SK-N-SH (cell line): ENCODE data around the gene ENDOV. TPM values are rescaled to one million over a fixed set of nuclear protein-coding genes. Genes with fewer than 3 reads are reported as not detected.

ENCODE experiments used
- CHD2 ChIP-seq: fragments of 150-350 bp; IDR thresholded peaks from 2 replicates; pipeline ENCODE4 v1.6.1; 2018; ENCODE audit warnings: low read length; ENCODE audit not compliant: partially characterized antibody
- ELF1 ChIP-seq: IDR thresholded peaks from 2 replicates; pipeline ENCODE4 v1.4.0; 2012
- EP300 ChIP-seq, 2 experiments: IDR thresholded peaks; 2 replicates each; pipeline versions ENCODE4 v1.4.0 to v1.6.1; 2012; ENCODE audit warnings: borderline replicate concordance in 1 of 2, low read depth in 1 of 2, low read length in 1 of 2
- FOXM1 ChIP-seq: IDR thresholded peaks from 2 replicates; pipeline ENCODE4 v1.4.0; 2012; ENCODE audit warnings: low read depth, mild to moderate bottlenecking
- GABPA ChIP-seq: IDR thresholded peaks from 2 replicates; pipeline ENCODE4 v1.4.0; 2012; ENCODE audit warnings: low read depth, mild to moderate bottlenecking
- GATA2 ChIP-seq: sonication (generic); formaldehyde crosslinking; IDR thresholded peaks from 2 replicates; pipeline ENCODE4 v1.5.0; 2020; ENCODE audit warnings: mild to moderate bottlenecking, missing genetic modification reagents
- JUND ChIP-seq: IDR thresholded peaks from 2 replicates; pipeline ENCODE4 v1.4.0; 2012
- NFIC ChIP-seq: IDR thresholded peaks from 2 replicates; pipeline ENCODE4 v1.4.0; 2012; ENCODE audit warnings: borderline replicate concordance
- POLR2AphosphoS5 ChIP-seq: IDR thresholded peaks from 2 replicates; pipeline ENCODE4 v1.6.1; 2012; ENCODE audit warnings: low read depth, low read length
- RAD21 ChIP-seq: IDR thresholded peaks from 2 replicates; pipeline ENCODE4 v1.6.1; 2012; ENCODE audit warnings: mild to moderate bottlenecking, low read length
- RXRA ChIP-seq: IDR thresholded peaks from 2 replicates; pipeline ENCODE4 v1.4.0; 2012; ENCODE audit warnings: low read depth, mild to moderate bottlenecking, borderline replicate concordance
- SIN3A ChIP-seq: IDR thresholded peaks from 2 replicates; pipeline ENCODE4 v1.6.1; 2012; ENCODE audit warnings: low read depth, mild to moderate bottlenecking, low read length, moderate library complexity, borderline replicate concordance
- SMC3 ChIP-seq: IDR thresholded peaks from 2 replicates; pipeline ENCODE4 v1.6.1; 2012; ENCODE audit warnings: low read depth, low read length, improper control_type of control experiment
- polyA plus RNA-seq, 3 experiments: library from polyadenylated mRNA; depleted of rRNA; stranded (reverse); fragments of >200 nt; gene quantifications; 2 replicates each; pipeline ENCODE4 v1.2.3, GENCODE V29; 2012
- TF ChIP-seq, protein P1 (sequence below): fragments of 200-600 bp; sonication (generic); IDR thresholded peaks from 2 replicates; pipeline ENCODE4 v1.6.1; 2017; ENCODE audit warnings: antibody characterized with exemption, mild to moderate bottlenecking, moderate library complexity
- TF ChIP-seq, protein P2 (sequence below): IDR thresholded peaks from 2 replicates; pipeline ENCODE4 v1.6.1; 2012; ENCODE audit warnings: mild to moderate bottlenecking, low read depth, low read length, moderate library complexity
- TF ChIP-seq, protein P3 (sequence below): IDR thresholded peaks from 2 replicates; pipeline ENCODE4; 2012
- TF ChIP-seq, protein P4 (sequence below): IDR thresholded peaks from 2 replicates; pipeline ENCODE4 v1.4.0; 2012; ENCODE audit warnings: low read depth

The ENDOV gene
- polyA plus RNA-seq, 1 of the 3 experiments (the other 2 are of a cell fraction) = 83.6 TPM

DNA sequence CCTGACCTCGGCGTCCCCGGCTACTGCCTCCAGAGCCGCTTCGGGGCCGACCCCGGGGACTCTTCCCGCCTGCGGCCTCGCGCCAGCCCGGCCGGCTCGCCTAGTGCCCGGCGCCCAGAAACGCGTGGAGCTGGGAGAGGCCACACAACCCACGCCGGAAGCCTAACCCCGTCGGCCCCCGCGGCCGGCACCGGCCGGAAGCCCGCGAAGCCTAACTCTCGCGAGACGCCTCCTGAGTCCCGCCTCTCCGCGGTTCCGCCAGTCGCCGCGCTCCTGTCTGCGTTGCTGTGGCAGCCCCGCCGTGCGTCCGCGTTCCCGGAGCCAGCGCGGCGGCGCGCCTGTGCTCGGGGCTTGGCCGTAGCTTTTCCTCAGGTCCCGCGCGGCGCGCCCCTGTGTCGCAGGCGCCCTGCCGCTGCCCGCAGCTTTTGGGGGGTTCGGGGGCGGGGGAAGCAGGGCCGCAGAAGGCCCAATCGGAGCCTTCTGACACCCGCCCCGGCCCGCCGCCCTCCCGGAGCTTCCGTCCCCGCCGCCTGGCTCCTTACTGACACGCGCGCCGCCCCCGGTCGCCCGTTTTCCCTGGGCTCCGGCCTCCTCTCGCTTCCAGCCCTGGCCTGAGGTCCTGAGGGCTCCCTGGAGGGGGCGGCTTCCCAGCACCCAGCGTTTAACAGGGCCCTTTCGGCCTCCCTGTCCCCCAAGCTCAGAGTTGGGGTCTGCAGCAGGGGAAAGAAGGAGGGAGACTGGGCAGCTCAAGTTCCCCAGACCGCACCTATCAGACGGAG lies 39.8 kb downstream of the ENDOV start (continued):
- TF ChIP-seq GATA2 (CRISPR knock-in tag) (no peak), CHD2 (peak; percentile 100), SIN3A (peak; percentile 96; the same call in 1 of the 2 replicates), EP300 (IDR thresholded peaks at IDR 0.05; ENCODE audit: borderline replicate concordance in 1 of 2, low read depth in 1 of 2, low read length in 1 of 2) (no peak), SMC3 (no peak), NFIC (no peak), RXRA (no peak), GABPA (peak; percentile 88), RAD21 (no peak), ELF1 (peak; percentile 79), POLR2AphosphoS5 (peak; percentile 91), JUND (no peak), FOXM1 (no peak)
- TF ChIP-seq, protein P1, sequence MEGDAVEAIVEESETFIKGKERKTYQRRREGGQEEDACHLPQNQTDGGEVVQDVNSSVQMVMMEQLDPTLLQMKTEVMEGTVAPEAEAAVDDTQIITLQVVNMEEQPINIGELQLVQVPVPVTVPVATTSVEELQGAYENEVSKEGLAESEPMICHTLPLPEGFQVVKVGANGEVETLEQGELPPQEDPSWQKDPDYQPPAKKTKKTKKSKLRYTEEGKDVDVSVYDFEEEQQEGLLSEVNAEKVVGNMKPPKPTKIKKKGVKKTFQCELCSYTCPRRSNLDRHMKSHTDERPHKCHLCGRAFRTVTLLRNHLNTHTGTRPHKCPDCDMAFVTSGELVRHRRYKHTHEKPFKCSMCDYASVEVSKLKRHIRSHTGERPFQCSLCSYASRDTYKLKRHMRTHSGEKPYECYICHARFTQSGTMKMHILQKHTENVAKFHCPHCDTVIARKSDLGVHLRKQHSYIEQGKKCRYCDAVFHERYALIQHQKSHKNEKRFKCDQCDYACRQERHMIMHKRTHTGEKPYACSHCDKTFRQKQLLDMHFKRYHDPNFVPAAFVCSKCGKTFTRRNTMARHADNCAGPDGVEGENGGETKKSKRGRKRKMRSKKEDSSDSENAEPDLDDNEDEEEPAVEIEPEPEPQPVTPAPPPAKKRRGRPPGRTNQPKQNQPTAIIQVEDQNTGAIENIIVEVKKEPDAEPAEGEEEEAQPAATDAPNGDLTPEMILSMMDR = no peak; the same call in 1 of the 2 replicates
- TF ChIP-seq, protein P2, sequence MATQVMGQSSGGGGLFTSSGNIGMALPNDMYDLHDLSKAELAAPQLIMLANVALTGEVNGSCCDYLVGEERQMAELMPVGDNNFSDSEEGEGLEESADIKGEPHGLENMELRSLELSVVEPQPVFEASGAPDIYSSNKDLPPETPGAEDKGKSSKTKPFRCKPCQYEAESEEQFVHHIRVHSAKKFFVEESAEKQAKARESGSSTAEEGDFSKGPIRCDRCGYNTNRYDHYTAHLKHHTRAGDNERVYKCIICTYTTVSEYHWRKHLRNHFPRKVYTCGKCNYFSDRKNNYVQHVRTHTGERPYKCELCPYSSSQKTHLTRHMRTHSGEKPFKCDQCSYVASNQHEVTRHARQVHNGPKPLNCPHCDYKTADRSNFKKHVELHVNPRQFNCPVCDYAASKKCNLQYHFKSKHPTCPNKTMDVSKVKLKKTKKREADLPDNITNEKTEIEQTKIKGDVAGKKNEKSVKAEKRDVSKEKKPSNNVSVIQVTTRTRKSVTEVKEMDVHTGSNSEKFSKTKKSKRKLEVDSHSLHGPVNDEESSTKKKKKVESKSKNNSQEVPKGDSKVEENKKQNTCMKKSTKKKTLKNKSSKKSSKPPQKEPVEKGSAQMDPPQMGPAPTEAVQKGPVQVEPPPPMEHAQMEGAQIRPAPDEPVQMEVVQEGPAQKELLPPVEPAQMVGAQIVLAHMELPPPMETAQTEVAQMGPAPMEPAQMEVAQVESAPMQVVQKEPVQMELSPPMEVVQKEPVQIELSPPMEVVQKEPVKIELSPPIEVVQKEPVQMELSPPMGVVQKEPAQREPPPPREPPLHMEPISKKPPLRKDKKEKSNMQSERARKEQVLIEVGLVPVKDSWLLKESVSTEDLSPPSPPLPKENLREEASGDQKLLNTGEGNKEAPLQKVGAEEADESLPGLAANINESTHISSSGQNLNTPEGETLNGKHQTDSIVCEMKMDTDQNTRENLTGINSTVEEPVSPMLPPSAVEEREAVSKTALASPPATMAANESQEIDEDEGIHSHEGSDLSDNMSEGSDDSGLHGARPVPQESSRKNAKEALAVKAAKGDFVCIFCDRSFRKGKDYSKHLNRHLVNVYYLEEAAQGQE = peak; percentile 67
- TF ChIP-seq, protein P3, sequence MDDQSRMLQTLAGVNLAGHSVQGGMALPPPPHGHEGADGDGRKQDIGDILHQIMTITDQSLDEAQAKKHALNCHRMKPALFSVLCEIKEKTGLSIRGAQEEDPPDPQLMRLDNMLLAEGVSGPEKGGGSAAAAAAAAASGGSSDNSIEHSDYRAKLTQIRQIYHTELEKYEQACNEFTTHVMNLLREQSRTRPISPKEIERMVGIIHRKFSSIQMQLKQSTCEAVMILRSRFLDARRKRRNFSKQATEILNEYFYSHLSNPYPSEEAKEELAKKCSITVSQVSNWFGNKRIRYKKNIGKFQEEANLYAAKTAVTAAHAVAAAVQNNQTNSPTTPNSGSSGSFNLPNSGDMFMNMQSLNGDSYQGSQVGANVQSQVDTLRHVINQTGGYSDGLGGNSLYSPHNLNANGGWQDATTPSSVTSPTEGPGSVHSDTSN = peak; percentile 4; the same call in 1 of the 2 replicates
- TF ChIP-seq, protein P4, sequence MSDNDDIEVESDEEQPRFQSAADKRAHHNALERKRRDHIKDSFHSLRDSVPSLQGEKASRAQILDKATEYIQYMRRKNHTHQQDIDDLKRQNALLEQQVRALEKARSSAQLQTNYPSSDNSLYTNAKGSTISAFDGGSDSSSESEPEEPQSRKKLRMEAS = peak; percentile 97
